Ascending aorta (tissue), 2 donors: Measurements from ENCODE around the gene EIF4EBP2. TPM values are rescaled to one million over a fixed set of nuclear protein-coding genes. Genes with fewer than 3 reads are reported as not detected.
A peak's percentile ranks its signal among the peaks of the same experiment; 100 is the strongest.

Source experiments
- DNase-seq, 2 donors: peaks; one replicate each; pipeline ENCODE4 v3.0.0-alpha.2; 2019; ENCODE audit warnings: low spot score in 2 of 2
- H3K27ac ChIP-seq, 2 donors: fragments of 200-600 bp; sonication (generic); one replicate each; pipeline ENCODE4 v1.5.1; 2016 to 2017; ENCODE audit warnings: mild to moderate bottlenecking in 1 of 2
- H3K27me3 ChIP-seq: fragments of 200-600 bp; sonication (generic); one replicate; pipeline ENCODE4 v1.5.1; 2017
- H3K36me3 ChIP-seq, 2 donors: fragments of 200-600 bp; sonication (generic); one replicate each; pipeline ENCODE4 v1.5.1; 2016
- H3K4me1 ChIP-seq, 2 donors: fragments of 200-600 bp; sonication (generic); one replicate each; pipeline ENCODE4 v1.5.1; 2016 to 2017; ENCODE audit warnings: mild to moderate bottlenecking in 1 of 2
- H3K4me3 ChIP-seq, 2 donors: fragments of 200-600 bp; sonication (generic); one replicate each; pipeline ENCODE4 v1.5.1; 2016 to 2017; ENCODE audit warnings: mild to moderate bottlenecking in 1 of 2
- H3K9me3 ChIP-seq, 2 donors: fragments of 200-600 bp; sonication (generic); one replicate each; pipeline ENCODE4 v1.5.1; 2016
- intact Hi-C: fragments of 100-400 bp; cut with DNase I; formaldehyde crosslinking; loops from one replicate; pipeline ENCODE4 v1.15.1; 2023
- total RNA-seq: library from RNA; depleted of rRNA; stranded (reverse); fragments of >200 nt; gene quantifications from one replicate; pipeline ENCODE4 v1.1.0, GENCODE V29; 2016
- TF ChIP-seq, protein P1 (sequence below), 3 experiments: fragments of 200-600 bp in 2 of 3; fragments of 450-650 bp in 1 of 3; sonication (generic) in 2 of 3; IDR thresholded peaks; one replicate each; pipeline ENCODE4 v1.5.1; 2016 to 2019; ENCODE audit warnings: antibody characterized with exemption in 3 of 3, mild to moderate bottlenecking in 1 of 3, moderate library complexity in 1 of 3

Gene EIF4EBP2
- total RNA-seq, 1 donor from 2014 or later = 35.4 TPM

DNA sequence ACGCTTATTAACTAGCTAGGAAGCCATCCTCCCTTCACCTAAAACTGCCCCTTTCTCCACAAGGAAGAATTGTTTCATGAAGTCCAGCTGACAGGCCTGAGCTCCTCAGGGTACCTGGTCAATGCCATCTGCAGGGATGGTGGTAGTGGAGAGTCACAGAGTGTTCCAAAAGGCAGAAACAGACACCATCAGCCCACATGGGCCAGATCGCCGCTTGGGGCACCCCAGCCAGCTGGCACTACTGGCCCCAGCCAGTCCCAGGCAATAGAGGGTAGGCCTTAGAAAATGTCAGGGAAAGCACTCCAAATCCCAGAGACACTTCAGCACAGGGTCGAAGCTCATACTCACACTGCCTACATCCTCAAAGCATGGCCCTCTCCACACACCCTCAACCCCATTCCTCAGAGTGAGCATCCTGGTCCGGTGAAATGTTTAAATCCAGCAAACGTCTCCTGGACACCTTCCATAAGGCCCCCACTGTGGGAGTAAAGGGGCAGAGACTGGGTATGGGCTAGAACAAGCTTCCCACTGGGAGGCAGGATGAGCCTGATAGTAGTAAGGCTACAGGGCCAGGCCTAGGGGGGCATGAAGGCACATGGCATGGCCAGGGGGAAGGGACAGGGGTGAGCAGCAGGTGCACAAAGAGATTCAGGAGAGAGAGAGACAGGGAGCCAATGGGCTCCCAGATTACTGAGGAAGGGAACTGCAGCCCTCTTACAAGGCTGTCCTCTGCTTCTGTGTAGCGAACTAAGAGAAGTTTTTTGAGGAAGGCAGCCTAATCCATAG lies 23.4 kb upstream of the EIF4EBP2 start:
- H3K36me3 ChIP-seq = no peaks in the 10 kb centered on the region
- intact Hi-C loops = loop anchor here (5.0 kb wide), 2 partner anchors 77 to 437 kb away; partner anchors contain the start of gene SGPL1
- TF ChIP-seq, protein P1, sequence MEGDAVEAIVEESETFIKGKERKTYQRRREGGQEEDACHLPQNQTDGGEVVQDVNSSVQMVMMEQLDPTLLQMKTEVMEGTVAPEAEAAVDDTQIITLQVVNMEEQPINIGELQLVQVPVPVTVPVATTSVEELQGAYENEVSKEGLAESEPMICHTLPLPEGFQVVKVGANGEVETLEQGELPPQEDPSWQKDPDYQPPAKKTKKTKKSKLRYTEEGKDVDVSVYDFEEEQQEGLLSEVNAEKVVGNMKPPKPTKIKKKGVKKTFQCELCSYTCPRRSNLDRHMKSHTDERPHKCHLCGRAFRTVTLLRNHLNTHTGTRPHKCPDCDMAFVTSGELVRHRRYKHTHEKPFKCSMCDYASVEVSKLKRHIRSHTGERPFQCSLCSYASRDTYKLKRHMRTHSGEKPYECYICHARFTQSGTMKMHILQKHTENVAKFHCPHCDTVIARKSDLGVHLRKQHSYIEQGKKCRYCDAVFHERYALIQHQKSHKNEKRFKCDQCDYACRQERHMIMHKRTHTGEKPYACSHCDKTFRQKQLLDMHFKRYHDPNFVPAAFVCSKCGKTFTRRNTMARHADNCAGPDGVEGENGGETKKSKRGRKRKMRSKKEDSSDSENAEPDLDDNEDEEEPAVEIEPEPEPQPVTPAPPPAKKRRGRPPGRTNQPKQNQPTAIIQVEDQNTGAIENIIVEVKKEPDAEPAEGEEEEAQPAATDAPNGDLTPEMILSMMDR (IDR thresholded peaks at IDR 0.05) = no peak
- no peaks in the 10 kb centered on the region for H3K9me3 ChIP-seq
- no peaks in the 10 kb centered on the region for H3K27me3 ChIP-seq
- peaks cover 0 to 7% of the 10 kb centered on the region in 2 donors for H3K4me1 ChIP-seq
- DNase-seq = no peak
- peak overlapping the region in 1 of 2 donors; percentile 27 for H3K27ac ChIP-seq
- no peak overlapping the region for H3K4me3 ChIP-seq

DNA sequence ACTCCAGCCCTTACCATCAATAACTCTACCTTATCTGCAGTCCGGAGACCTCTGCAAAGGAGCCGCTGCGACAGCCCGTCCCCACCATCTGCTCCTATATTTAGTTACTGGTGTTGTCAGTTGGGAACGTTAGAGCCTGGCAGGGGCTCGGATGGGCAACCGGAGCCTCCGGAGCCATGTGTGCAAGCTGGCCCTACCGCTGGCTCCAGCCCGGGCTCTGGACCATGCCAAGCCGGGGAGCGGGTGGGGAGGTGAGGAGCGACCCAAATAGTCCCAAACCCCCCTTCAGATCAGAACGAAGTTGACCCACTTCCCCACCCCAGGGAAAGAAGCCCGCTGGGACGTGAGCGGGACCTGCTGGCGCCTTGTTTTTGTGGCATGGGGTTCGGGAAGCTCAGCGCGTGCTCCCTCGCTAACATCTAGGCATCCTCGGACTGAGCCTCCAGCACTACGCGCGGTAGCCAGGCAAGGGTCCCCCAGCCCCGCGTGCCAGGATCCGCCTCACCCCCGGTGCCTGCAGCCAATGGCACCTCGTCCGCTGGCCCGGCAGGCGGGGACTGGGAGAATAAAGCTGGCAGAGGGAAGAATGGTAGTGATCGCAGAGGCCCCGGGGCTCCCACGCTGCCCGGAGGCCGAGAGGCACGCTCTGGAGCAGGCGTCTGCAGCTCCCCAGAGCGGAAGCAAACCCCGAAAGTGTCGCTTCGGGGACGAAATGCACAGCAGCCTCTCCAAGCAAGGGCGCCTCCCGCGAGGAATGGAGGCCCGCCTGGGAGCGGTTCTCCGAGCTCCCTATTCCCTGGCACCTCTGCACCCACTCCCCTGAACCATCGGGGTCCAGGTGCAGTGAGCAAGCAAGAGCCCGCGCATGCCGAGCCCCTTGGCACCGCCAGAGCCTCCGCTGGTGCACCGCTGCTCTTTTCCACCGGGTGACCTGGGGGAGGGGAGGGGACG lies 22.2 kb upstream of the EIF4EBP2 start:
- Histone ChIP-seq H3K27me3 (no peaks in the 10 kb centered on the region), H3K9me3 (no peaks in the 10 kb centered on the region), H3K4me1 (peaks cover 0 to 7% of the 10 kb centered on the region in 2 donors), H3K36me3 (no peaks in the 10 kb centered on the region), H3K4me3 (peak overlapping the region; percentile 70 to 86), H3K27ac (peak overlapping the region; percentile 16 to 56)
- DNase-seq = peak in 1 of 2 donors; percentile 73
- TF ChIP-seq, protein P1 (IDR thresholded peaks at IDR 0.05) = no peak
- intact Hi-C loops = loop anchor here (1.0 to 5.0 kb wide), 4 partner anchors 23 to 436 kb away; partner anchors contain the start of genes EIF4EBP2, PPA1 and SGPL1

DNA sequence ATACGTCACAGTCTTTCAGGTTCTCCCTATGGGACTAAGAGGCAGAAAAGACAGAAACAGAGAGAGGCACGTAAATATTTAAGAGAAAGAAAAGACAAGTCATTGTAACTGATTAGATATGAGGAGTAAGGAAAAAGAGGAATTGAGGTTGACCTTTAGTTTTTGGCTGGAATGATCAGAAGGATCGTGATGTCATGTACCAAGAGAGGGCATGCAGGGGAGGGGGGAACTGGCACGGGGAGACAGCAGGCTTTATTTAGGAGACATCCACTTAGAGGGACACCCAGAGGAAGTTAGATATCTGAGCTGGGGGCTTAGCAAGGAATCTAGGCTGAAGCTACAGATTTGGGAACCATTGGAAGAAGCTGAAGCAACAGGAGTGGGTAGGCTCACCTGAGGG lies 12.3 kb upstream of the EIF4EBP2 start:
- Histone ChIP-seq H3K4me1 (no peaks in the 10 kb centered on the region), H3K4me3 (no peak overlapping the region), H3K36me3 (no peaks in the 10 kb centered on the region), H3K9me3 (no peaks in the 10 kb centered on the region), H3K27ac (no peak overlapping the region), H3K27me3 (no peaks in the 10 kb centered on the region)
- TF ChIP-seq, protein P1 (IDR thresholded peaks at IDR 0.05) = no peak
- intact Hi-C loops = no loop called here
- DNase-seq = no peak

DNA sequence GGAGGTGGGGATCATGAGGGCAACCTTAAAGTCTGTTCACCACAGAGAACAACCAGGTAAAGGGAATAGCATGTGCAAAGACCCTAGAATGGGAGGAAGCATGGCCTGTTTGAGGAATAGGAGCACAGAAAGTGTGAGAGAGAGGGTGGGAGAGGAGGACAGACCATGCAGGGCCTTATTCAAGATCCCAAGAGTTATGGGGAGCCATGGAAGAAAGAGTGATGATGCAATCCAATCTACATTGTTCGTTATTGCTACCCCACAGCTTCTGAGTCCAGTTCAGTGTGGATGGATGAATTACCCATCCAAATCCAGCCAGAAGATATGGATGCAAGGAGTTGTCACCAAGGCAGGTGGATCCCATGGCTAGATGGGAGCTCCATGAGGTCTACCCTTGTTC lies 7.8 kb upstream of the EIF4EBP2 start:
- TF ChIP-seq, protein P1 (IDR thresholded peaks at IDR 0.05) = no peak
- intact Hi-C loops = no loop called here
- no peak overlapping the region for H3K4me3 ChIP-seq
- no peak overlapping the region for H3K27ac ChIP-seq
- no peaks in the 10 kb centered on the region for H3K27me3 ChIP-seq
- no peaks in the 10 kb centered on the region for H3K4me1 ChIP-seq
- DNase-seq = no peak
- H3K36me3 ChIP-seq = no peaks in the 10 kb centered on the region
- no peaks in the 10 kb centered on the region for H3K9me3 ChIP-seq

DNA sequence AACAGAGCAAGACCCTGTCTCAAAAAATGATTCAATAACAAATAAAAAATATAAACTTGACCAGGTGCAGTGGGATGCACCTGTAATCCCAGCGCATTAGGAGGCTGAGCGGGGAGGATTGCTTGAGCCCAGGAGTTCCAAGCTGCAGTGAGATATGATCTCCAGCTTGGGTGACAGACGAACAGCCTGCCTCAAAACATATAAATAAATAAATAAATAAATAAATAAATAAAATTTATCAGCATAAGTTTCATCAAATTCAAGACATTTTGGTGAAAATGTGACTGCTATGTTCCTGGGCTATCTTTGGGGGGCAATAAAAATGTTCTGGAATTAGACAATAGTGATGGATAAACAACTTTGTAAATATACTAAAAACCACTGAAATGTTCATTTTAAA lies 4.8 kb upstream of the EIF4EBP2 start:
- TF ChIP-seq, protein P1 (IDR thresholded peaks at IDR 0.05) = no peak
- DNase-seq = no peak
- intact Hi-C loops = no loop called here

More for the DNA sequence above, 4.8 kb upstream of the EIF4EBP2 start:
- Histone ChIP-seq H3K4me3 (no peak overlapping the region), H3K9me3 (no peaks in the 10 kb centered on the region), H3K27ac (no peak overlapping the region), H3K27me3 (no peaks in the 10 kb centered on the region), H3K4me1 (peaks cover 0 to 4% of the 10 kb centered on the region in 2 donors), H3K36me3 (no peaks in the 10 kb centered on the region)
